ENCODE measurements around the gene RSAD1.

GRCh38 chr17:50524838-50525237 lies 46.2 kb downstream of the RSAD1 start:
- TF ChIP-seq NFIC (IDR thresholded peaks at IDR 0.05; ENCODE audit: borderline replicate concordance) (no peak), SIN3A (IDR thresholded peaks at IDR 0.05; ENCODE audit: borderline replicate concordance, low read depth, low read length) (no peak)
- TF ChIP-seq, protein P1, sequence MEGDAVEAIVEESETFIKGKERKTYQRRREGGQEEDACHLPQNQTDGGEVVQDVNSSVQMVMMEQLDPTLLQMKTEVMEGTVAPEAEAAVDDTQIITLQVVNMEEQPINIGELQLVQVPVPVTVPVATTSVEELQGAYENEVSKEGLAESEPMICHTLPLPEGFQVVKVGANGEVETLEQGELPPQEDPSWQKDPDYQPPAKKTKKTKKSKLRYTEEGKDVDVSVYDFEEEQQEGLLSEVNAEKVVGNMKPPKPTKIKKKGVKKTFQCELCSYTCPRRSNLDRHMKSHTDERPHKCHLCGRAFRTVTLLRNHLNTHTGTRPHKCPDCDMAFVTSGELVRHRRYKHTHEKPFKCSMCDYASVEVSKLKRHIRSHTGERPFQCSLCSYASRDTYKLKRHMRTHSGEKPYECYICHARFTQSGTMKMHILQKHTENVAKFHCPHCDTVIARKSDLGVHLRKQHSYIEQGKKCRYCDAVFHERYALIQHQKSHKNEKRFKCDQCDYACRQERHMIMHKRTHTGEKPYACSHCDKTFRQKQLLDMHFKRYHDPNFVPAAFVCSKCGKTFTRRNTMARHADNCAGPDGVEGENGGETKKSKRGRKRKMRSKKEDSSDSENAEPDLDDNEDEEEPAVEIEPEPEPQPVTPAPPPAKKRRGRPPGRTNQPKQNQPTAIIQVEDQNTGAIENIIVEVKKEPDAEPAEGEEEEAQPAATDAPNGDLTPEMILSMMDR (IDR thresholded peaks at IDR 0.05): no peak

Data from SK-N-SH (cell line).